Cardiac muscle cell (in vitro differentiated cells and primary cell): ENCODE measurements around the gene IQCM. TPM values are rescaled to one million over a fixed set of nuclear protein-coding genes. Genes with fewer than 3 reads are reported as not detected.

Source experiments
- DNase-seq, 2 donors: peaks; one replicate each; pipeline versions ENCODE4 v3.0.0 to v3.0.0-alpha.2; 2010 to 2017; ENCODE audit warnings: low read depth in 1 of 2, low spot score in 1 of 2
- H3K27ac ChIP-seq: fragments of 200-600 bp; sonication (generic); 2 replicates; pipeline ENCODE4 v1.5.1; 2016
- H3K27me3 ChIP-seq: fragments of 200-600 bp; sonication (generic); 2 replicates; pipeline ENCODE4 v1.6.0; 2016; ENCODE audit warnings: control low read depth
- H3K36me3 ChIP-seq: fragments of 200-600 bp; sonication (generic); 2 replicates; pipeline ENCODE4 v1.5.1; 2016; ENCODE audit warnings: control low read depth
- H3K4me1 ChIP-seq: fragments of 200-600 bp; sonication (generic); 2 replicates; pipeline ENCODE4 v1.8.1; 2017; ENCODE audit warnings: low read depth, mild to moderate bottlenecking, mixed run types
- H3K4me3 ChIP-seq: fragments of 200-600 bp; sonication (generic); 2 replicates; pipeline ENCODE4 v1.5.1; 2016; ENCODE audit warnings: mild to moderate bottlenecking
- H3K9me3 ChIP-seq: fragments of 200-600 bp; sonication (generic); 2 replicates; pipeline ENCODE4 v1.5.1; 2017; ENCODE audit warnings: low read depth, mild to moderate bottlenecking, control low read depth
- polyA plus RNA-seq: library from polyadenylated mRNA; unstranded; fragments of >200 nt; fragmentation: Nextera tagmentation; extraction: Ambion mirVana; gene quantifications from 2 replicates; pipeline ENCODE4 v1.2.1, GENCODE V29; 2016
- total RNA-seq: library from RNA; depleted of rRNA; stranded (reverse); fragments of >200 nt; gene quantifications from 2 replicates; pipeline ENCODE4 v1.2.3, GENCODE V29; 2016
- TF ChIP-seq, protein P1 (sequence below): IDR thresholded peaks from 2 replicates; pipeline ENCODE4 v1.5.1; 2012; ENCODE audit warnings: low read depth, mild to moderate bottlenecking, low read length

The IQCM gene
- total and polyA plus RNA-seq, 2 experiments from 2014 or later: not detected

DNA sequence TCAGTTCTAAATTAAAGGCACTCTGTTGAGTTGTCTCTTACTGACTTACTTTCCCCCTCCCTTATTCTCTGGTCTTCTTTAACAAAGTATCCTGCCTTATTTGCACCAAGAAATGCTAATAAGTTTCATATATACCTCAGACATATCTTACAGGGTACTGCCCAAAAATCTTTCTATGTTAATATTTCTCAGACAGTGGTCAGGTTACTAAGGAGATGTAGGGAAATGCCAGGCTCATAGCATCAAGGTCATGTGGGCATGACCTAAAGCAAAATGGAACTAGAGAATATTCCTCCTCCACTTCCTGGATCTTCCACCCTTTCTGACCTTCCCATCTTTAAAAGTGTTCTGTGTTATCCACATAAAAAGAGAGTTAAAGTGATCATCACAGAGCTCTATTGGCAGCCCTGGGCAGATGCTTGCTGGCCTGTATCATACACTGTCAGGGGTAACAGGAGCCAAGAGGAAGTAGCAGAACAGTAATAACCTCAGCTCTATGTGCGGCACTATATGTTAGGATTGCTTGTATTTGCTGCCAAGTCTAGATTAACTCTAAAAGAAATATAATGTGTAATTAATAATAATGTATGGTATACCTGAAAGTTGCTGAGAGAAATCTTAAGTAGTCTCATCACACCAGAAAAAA, 74.3 kb downstream of the IQCM start:
- TF ChIP-seq, protein P1, sequence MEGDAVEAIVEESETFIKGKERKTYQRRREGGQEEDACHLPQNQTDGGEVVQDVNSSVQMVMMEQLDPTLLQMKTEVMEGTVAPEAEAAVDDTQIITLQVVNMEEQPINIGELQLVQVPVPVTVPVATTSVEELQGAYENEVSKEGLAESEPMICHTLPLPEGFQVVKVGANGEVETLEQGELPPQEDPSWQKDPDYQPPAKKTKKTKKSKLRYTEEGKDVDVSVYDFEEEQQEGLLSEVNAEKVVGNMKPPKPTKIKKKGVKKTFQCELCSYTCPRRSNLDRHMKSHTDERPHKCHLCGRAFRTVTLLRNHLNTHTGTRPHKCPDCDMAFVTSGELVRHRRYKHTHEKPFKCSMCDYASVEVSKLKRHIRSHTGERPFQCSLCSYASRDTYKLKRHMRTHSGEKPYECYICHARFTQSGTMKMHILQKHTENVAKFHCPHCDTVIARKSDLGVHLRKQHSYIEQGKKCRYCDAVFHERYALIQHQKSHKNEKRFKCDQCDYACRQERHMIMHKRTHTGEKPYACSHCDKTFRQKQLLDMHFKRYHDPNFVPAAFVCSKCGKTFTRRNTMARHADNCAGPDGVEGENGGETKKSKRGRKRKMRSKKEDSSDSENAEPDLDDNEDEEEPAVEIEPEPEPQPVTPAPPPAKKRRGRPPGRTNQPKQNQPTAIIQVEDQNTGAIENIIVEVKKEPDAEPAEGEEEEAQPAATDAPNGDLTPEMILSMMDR: no peak
- H3K36me3 ChIP-seq: no peaks in the 10 kb centered on the region
- H3K27ac ChIP-seq: no peak overlapping the region
- H3K4me1 ChIP-seq: no peaks in the 10 kb centered on the region
- no peaks in the 10 kb centered on the region for H3K9me3 ChIP-seq
- H3K27me3 ChIP-seq: no peaks in the 10 kb centered on the region
- no peak overlapping the region for H3K4me3 ChIP-seq
- no peak for DNase-seq

DNA sequence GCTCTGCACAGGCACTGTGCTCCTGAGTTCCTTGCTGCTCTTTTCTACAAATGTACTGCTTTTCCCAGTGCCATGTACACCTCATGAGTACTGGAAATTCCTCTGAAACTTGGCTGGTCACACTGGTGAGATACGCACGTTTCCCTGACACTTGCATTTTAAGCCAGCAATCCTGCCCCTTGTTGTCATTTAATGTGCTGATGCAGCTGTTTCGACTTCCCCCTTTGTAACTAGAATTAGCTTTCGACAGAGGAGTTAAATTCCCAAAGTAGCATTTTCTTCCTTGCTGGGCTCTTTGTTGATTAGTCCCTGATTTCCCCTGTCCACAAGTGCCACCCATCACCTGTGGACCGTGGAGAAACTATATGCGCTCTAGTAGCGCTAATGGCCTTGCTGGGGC, 77.5 kb downstream of the IQCM start:
- TF ChIP-seq, protein P1: no peak
- DNase-seq: no peak
- H3K9me3 ChIP-seq: no peaks in the 10 kb centered on the region
- H3K4me1 ChIP-seq: no peaks in the 10 kb centered on the region
- H3K4me3 ChIP-seq: no peak overlapping the region
- no peaks in the 10 kb centered on the region for H3K36me3 ChIP-seq
- no peak overlapping the region for H3K27ac ChIP-seq
- no peaks in the 10 kb centered on the region for H3K27me3 ChIP-seq

DNA sequence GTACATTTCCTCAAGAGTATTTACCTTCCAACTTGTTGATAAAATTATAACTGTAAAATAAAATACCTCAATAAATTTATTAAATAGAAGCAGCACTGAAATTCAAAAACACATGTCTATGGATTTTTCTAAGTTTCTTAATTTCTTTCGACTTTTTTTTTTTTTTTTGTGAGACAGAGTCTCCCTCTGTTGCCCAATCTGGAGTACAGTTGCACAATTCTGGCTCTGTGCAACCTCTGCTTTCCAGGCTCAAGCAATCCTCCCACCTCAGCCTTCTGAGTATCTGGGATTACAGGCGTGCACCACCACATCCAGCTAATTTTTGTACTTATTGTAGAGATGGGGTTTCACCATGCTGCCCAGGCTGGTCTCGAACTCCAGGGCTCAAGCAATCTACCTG, 79.8 kb downstream of the IQCM start:
- DNase-seq: peak in 1 of 2 donors; percentile 57
- Histone ChIP-seq H3K4me1 (no peaks in the 10 kb centered on the region), H3K27ac (no peak overlapping the region), H3K27me3 (no peaks in the 10 kb centered on the region), H3K4me3 (no peak overlapping the region), H3K9me3 (no peaks in the 10 kb centered on the region), H3K36me3 (no peaks in the 10 kb centered on the region)
- TF ChIP-seq, protein P1: no peak

DNA sequence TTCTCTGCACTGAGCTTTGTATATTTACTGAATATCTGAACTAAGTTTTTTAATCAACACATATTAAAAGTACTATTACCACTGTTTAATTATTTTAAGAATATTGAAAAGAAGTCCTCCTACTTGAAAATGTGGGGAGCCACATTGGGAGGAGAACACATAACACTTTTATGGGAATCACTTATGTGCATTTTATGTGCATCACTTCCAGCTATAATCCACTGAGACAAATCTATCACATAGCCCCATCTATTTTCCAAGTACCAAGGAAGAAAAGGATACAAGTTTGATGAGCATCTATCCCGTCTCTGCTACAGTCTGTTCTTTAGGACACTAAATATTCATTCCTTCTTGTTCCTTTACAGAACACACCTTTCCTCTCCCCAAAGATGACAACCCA, 87.2 kb downstream of the IQCM start:
- no peaks in the 10 kb centered on the region for H3K9me3 ChIP-seq
- no peaks in the 10 kb centered on the region for H3K36me3 ChIP-seq
- H3K4me1 ChIP-seq: no peaks in the 10 kb centered on the region
- H3K27ac ChIP-seq: no peak overlapping the region
- TF ChIP-seq, protein P1: no peak
- no peak for DNase-seq
- H3K4me3 ChIP-seq: no peak overlapping the region
- H3K27me3 ChIP-seq: no peaks in the 10 kb centered on the region

DNA sequence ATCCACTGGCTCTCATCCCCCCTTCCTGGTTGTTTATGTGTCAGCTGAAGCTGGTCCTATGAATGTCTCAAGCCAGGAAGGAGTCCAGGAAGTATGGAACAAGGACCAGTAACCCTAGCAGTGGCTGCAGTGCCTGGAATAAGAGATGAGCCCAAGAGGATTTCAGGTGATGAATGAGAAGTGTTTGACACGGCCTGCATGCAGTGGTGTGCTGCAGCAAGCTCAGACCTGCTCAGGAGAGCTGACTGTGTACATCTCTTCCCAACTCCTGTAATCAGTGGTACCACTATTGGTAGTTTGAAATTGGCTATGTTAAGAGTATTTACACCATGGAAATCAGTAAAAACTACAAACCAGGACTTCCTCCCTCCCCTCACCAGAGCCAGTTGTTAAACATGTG, 88.0 kb downstream of the IQCM start:
- no peak for DNase-seq
- Histone ChIP-seq H3K9me3 (no peaks in the 10 kb centered on the region), H3K27me3 (no peaks in the 10 kb centered on the region), H3K4me1 (no peaks in the 10 kb centered on the region), H3K4me3 (no peak overlapping the region), H3K36me3 (no peaks in the 10 kb centered on the region), H3K27ac (no peak overlapping the region)
- TF ChIP-seq, protein P1: no peak
